GM21528 (cell line): ENCODE results near the gene AHCTF1.

Experiments
- ATAC-seq: cut with Tn5 transposase; IDR thresholded peaks from one replicate; pipeline ENCODE4 v1.9.1; 2021; ENCODE audit warnings: mild to moderate bottlenecking, moderate library complexity; ENCODE audit not compliant: unreplicated experiment, low FRiP score

AHCTF1 gene

DNA sequence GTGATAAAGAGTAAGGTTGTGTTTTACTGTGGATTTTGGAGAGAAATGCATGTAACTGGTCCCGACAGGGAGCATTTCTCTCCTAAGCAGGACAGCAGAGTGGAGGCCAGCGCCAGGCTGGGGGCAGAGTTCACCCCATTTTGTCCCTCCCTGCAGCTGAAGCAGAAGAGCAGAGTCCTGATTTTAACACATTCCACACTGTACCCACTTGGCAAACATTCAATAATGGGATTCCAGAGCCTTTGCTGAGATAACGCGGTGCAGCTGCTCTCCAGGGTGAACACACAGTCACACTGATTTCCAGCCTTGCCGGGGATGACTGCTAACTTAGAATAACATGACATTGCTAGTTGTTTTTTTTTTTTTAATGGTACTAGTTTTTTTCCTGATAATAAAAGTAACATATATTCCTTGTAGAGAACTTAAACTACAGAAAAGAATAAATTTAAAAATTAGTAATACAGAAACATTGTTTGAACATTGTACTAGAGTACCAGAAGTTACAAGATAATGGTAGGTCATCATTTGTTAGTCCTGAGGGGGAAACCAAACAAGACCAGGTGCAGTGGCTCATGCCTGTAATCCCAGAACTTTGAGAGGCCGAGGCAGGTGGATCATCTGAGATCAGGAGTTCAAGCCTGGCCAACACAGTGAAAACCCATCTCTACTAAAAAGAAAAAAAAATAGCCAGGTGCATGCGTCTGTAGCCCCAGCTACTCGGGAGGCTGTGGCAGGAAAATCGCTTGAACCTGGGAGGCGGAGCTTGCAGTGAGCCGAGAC, 130.3 kb downstream of the AHCTF1 start:
- no peak for ATAC-seq

- no peak for ATAC-seq
These were observed 131.0 kb downstream of the AHCTF1 start for GRCh38 chr1:246800756-246801155.

DNA sequence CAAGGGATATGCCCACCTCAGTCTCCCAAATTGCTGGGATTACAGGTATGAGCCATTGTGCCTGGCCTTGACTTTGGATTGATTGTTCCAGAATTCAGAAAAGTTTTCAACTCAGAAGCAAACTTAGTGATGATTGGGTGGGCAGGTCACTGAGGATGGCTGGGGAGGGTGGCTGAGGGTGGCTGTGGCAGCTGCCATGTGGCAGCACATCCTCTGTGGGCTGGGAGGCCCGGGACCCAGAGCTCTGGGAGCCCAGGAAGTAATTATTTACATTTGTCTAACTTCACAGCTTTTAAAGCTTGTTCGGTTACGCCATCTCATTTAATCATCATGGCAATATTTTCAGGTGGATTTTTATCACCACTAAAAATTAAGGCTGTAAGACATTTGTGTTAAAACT, 131.4 kb downstream of the AHCTF1 start:
- ATAC-seq, result no peak

DNA sequence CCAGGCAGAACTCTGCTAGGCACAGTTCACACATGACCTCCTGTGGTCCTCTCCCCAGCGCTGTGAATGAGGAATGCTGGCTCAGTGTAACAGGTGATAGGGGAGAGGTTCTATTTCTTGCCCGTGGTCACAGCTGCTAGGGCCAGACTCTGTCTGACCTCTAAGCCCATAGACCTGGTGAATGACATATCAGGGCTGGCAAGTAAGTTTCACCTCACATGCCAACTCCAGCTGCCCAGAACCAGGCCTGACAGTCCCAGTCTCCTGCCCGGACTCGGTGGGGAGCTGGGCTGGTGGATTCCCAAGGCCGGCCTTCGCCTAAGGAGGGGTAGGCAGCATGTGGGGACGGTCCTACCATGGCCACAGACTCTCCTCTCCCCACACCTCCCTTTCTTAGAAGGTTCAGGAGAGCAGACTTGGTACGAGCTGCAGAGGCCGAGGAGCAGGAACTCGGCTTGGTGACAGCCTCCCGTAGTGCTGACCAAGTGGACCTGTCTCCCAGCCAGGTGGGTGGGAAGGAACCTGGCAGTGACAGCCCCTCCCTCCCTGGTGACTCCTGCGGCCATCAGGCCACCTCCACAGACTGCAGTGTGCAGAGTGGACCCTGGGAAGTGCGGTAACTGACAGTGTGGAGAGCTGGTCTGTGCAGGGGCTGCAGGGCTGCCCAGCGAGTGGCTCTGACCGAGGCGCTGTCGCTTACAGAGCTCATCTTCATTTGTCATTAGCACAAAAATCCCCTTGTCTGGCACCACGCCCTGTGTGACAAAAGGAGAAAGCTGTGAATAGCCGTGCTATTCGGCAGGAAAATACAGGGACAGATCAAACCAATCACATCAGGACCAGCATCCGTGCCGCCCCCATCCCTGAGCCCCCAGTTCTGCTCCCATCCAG, 132.9 kb downstream of the AHCTF1 start:
- ATAC-seq, result no peak

GRCh38 chr1:246798107-246798506, 133.6 kb downstream of the AHCTF1 start:
- ATAC-seq, result no peak

DNA sequence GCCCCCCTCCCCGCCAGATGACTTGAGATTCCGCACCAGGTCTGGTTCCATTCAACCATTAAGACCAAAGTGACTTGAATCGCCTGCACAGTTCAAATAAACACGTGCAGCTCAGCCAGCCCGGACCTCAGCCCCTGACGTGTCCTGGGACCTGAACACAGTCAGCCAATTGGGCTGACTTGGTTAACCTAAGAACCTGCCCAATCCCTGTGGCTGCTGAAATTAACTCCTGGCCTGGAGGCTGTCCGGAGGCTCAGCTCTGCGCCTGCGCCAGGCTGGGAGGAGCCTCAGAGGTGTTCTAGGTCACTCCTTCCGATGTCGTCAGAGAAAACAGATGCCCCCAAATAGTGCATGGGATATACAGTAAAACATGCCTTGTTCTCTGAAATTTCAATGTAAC, 134.2 kb downstream of the AHCTF1 start:
- ATAC-seq, result no peak

DNA sequence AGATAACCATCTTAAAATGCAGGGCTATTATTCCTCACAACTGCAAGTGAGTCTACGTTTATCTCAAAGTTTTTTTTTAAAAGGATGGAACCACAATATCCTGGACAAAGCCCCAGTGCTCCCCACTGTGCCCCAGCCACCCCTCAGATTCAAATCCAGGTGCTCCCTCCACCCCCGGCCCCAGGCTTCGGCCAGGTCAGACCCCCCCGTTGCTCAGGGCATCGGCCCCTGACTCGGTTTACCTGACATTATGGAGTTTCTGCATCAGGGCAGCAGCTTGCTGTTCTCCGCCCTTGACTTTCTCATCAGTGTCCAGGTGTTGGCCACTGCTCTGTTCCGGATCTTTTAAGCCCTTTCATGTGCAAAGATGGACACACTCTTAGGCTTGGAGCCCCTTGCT, 134.6 kb downstream of the AHCTF1 start:
- ATAC-seq, result no peak

GRCh38 chr1:246795906-246796694, 135.6 kb downstream of the AHCTF1 start:
- no peak for ATAC-seq

- no peak for ATAC-seq
These were observed 136.7 kb downstream of the AHCTF1 start for GRCh38 chr1:246794828-246795671.

- no peak for ATAC-seq
These were observed 137.5 kb downstream of the AHCTF1 start for GRCh38 chr1:246794048-246794827.

- ATAC-seq, result no peak
These were observed 138.3 kb downstream of the AHCTF1 start for GRCh38 chr1:246793356-246793896.

DNA sequence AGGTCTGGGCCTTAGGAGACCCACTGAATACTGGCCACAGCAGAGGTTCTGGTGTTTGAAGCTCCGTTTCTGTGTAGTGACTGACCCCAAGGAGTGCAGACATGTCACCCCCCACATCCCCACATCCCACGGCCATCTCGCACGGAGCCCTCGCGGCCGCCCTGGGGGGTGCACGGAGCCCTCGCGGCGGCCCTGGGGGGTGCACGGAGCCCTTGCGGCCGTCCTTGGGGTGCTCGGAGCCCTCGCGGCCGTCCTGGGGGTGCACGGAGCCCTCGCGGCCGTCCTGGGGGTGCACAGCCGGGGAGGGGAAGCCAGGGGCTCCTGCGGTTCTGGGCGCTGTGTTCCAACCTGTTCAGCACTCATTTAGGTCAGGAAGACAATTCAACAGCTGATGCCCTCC, 139.1 kb downstream of the AHCTF1 start:
- no peak for ATAC-seq

DNA sequence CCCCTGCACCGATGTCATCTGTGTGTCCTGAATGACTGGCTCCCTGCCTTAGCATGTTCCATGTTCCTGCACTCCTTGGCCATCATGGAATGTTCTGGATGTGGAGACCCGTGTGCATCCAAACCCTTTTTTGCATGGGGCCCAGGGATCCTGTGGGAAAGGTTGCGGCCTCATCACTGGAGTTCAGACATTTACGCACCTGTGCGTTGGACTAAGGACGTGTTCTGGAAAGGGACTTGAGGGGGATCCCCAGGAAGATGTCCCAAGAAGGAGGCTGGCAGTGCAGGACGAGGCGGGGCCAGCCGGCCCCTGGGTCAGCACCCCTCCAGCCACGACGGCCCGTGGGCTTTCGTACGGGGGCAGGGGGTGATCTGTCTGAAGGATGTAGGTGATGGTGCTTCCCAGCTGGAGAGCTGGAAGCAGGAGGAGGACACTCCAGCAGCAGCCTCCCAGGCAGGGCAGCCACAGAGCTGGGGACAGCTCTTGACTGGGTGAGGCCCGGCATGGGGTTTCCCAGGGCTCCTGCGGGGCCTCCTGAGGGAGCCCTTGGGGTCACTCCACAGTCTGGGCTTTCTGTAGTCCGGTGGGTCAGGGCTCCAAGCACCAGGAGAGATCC, 140.3 kb downstream of the AHCTF1 start:
- ATAC-seq, result no peak

DNA sequence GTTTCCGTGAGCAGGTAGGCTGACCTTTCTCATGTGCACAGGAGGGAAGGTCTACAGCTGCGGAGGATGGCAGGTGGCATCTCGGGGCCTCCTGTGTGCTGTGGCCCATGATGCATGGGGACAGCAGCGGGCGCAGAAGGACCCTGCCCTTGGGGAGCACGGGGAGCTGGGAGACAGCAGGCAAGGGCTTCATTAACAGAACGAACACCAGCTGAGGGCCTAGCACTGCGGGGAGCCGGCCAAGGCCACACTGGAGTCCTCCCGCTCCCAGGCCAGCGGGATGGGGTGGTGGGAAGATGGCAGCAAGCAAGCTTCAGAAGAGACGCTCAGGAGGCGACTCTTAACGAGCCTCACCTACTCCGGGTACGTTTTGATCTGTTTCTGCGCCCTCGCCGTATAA, 140.9 kb downstream of the AHCTF1 start:
- ATAC-seq, result no peak

DNA sequence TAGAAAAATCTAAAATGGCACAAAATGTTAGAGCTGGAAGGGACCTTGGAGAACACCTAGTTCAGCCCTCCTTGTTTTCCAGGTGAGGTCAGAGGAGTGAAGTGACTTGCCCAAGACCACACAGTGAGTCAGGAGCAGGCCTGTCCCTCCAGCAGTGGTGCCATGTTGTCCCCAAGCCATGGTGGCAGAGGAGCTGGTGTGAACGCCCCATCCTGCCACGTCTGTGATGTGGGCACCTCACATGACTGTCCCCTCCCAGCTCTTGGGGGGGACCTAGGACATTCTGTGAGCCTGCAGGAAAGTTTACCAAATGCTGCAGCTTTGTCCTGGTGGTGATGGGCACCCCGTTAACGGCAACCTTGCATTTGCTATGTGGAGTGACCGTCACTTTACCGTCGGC, 141.4 kb downstream of the AHCTF1 start:
- ATAC-seq, result no peak

GRCh38 chr1:246789454-246790339, 142.1 kb downstream of the AHCTF1 start:
- ATAC-seq, result no peak
